NCI-H226 (cell line): ENCODE measurements around the gene HMCN1.
"Not testable (repeated sequence)": the region's sequence is repeated elsewhere in the genome, so short reads cannot be mapped to it uniquely, and the experiment has no call there.

ENCODE experiments used
- DNase-seq: peaks from one replicate; pipeline ENCODE4 v3.0.0-alpha.2; 2015

Gene HMCN1

GRCh38 chr1:185742403-185742802 is 8.2 kb downstream of the HMCN1 start:
- DNase-seq = no peak

- no peak for DNase-seq
These were observed 11.0 kb downstream of the HMCN1 start for GRCh38 chr1:185745165-185745564.

- no peak for DNase-seq
These were observed 24.9 kb downstream of the HMCN1 start for GRCh38 chr1:185759061-185759460.

- no peak for DNase-seq
These were observed 27.6 kb downstream of the HMCN1 start for GRCh38 chr1:185761841-185762240.

GRCh38 chr1:185767508-185768120 is 33.4 kb downstream of the HMCN1 start:
- DNase-seq = no peak

- DNase-seq = no peak
These were observed 34.2 kb downstream of the HMCN1 start for GRCh38 chr1:185768371-185768770.

- DNase-seq = no peak
These were observed 34.9 kb downstream of the HMCN1 start for GRCh38 chr1:185769136-185769535.

- no peak for DNase-seq
These were observed 40.2 kb downstream of the HMCN1 start for GRCh38 chr1:185774394-185774793.

- DNase-seq = no peak
These were observed 41.3 kb downstream of the HMCN1 start for GRCh38 chr1:185775501-185775900.

- DNase-seq = no peak
These were observed 42.3 kb downstream of the HMCN1 start for GRCh38 chr1:185776522-185776921.

- DNase-seq = not testable (repeated sequence)
These were observed 49.7 kb downstream of the HMCN1 start for GRCh38 chr1:185783860-185784259.

GRCh38 chr1:185785586-185785985 is 51.4 kb downstream of the HMCN1 start:
- DNase-seq = no peak

GRCh38 chr1:185786524-185786923 is 52.3 kb downstream of the HMCN1 start:
- DNase-seq = no peak

GRCh38 chr1:185787238-185787637 is 53.0 kb downstream of the HMCN1 start:
- DNase-seq = no peak

- DNase-seq = no peak
These were observed 54.2 kb downstream of the HMCN1 start for GRCh38 chr1:185788386-185788785.

GRCh38 chr1:185789501-185790193 is 55.5 kb downstream of the HMCN1 start:
- DNase-seq = peak; percentile 2

- peak; percentile 14 for DNase-seq
These were observed 56.1 kb downstream of the HMCN1 start for GRCh38 chr1:185790194-185790735.

GRCh38 chr1:185792040-185792439 is 57.8 kb downstream of the HMCN1 start:
- DNase-seq = no peak

GRCh38 chr1:185794495-185794894 is 60.3 kb downstream of the HMCN1 start:
- DNase-seq = not testable (repeated sequence)

- no peak for DNase-seq
These were observed 61.0 kb downstream of the HMCN1 start for GRCh38 chr1:185795181-185795580.

- no peak for DNase-seq
These were observed 64.3 kb downstream of the HMCN1 start for GRCh38 chr1:185798505-185798904.

GRCh38 chr1:185803241-185803640 is 69.0 kb downstream of the HMCN1 start:
- DNase-seq = no peak

GRCh38 chr1:185804206-185804605 is 70.0 kb downstream of the HMCN1 start:
- DNase-seq = no peak

- no peak for DNase-seq
These were observed 70.4 kb downstream of the HMCN1 start for GRCh38 chr1:185804608-185805007.

- DNase-seq = no peak
These were observed 73.1 kb downstream of the HMCN1 start for GRCh38 chr1:185807275-185807674.
